ENCODE measurements around the gene ZNF219. TPM values are rescaled to one million over a fixed set of nuclear protein-coding genes. Genes with fewer than 3 reads are reported as not detected.

The ZNF219 gene
- total RNA-seq, 1 experiment from 2014 or later, result 18.5 TPM

DNA sequence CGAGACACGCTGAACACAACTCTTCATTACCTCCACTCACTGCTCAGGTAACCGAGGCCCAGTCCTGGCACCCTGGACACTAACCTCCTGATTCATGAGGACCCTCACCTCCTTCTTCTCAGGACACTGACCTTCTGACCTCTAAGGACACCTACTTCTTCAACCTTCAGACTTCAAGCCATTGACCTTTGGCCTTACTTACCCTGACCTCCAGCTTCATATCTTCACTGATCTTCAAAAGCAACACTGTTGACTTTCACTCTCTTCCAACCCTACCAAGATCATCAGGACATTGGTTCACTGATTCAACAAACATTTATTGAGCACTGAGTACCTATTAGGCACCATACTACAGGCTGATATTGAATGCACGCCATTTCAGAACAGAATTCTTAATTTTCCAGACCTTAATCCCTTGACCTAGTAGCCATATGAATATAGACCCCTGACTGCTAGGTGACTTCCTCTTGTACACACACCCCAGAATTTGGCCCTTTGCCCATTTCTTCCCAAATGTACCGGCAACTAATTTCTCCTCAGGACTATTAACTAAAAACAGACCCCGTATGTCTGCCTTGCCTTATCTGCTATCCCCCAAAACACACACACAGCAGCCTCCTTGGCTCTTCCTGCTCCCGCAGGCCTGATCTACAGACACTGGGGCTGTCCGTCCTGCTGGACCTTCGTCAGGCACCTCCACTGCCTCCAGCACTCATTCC is 22.6 kb downstream of the ZNF219 start:
- no peak overlapping the region for H3K4me3 Mint-ChIP-seq (ENCODE audit: low read depth, unreplicated experiment)
- no peaks in the 10 kb centered on the region for H3K9me3 Mint-ChIP-seq (ENCODE audit: low read depth, unreplicated experiment)
- TF ChIP-seq, protein P1, sequence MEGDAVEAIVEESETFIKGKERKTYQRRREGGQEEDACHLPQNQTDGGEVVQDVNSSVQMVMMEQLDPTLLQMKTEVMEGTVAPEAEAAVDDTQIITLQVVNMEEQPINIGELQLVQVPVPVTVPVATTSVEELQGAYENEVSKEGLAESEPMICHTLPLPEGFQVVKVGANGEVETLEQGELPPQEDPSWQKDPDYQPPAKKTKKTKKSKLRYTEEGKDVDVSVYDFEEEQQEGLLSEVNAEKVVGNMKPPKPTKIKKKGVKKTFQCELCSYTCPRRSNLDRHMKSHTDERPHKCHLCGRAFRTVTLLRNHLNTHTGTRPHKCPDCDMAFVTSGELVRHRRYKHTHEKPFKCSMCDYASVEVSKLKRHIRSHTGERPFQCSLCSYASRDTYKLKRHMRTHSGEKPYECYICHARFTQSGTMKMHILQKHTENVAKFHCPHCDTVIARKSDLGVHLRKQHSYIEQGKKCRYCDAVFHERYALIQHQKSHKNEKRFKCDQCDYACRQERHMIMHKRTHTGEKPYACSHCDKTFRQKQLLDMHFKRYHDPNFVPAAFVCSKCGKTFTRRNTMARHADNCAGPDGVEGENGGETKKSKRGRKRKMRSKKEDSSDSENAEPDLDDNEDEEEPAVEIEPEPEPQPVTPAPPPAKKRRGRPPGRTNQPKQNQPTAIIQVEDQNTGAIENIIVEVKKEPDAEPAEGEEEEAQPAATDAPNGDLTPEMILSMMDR (IDR thresholded peaks at IDR 0.05; ENCODE audit: unreplicated experiment), result no peak
- no peak for DNase-seq
- CTCF ChIA-PET, result no interaction called here
- no peaks in the 10 kb centered on the region for H3K27me3 Mint-ChIP-seq (ENCODE audit: unreplicated experiment)
- no TSS peak for BruUV-seq (replicated peaks)
- H3K4me1 Mint-ChIP-seq (ENCODE audit: low read depth, unreplicated experiment), result peaks cover 5% of the 10 kb centered on the region
- H3K27ac Mint-ChIP-seq (ENCODE audit: unreplicated experiment), result no peak overlapping the region
- intact Hi-C loops (cut with micrococcal nuclease; ENCODE audit: unreplicated experiment), result no loop called here
- H3K36me3 Mint-ChIP-seq (ENCODE audit: insufficient read depth, unreplicated experiment), result peaks cover 17% of the 10 kb centered on the region

DNA sequence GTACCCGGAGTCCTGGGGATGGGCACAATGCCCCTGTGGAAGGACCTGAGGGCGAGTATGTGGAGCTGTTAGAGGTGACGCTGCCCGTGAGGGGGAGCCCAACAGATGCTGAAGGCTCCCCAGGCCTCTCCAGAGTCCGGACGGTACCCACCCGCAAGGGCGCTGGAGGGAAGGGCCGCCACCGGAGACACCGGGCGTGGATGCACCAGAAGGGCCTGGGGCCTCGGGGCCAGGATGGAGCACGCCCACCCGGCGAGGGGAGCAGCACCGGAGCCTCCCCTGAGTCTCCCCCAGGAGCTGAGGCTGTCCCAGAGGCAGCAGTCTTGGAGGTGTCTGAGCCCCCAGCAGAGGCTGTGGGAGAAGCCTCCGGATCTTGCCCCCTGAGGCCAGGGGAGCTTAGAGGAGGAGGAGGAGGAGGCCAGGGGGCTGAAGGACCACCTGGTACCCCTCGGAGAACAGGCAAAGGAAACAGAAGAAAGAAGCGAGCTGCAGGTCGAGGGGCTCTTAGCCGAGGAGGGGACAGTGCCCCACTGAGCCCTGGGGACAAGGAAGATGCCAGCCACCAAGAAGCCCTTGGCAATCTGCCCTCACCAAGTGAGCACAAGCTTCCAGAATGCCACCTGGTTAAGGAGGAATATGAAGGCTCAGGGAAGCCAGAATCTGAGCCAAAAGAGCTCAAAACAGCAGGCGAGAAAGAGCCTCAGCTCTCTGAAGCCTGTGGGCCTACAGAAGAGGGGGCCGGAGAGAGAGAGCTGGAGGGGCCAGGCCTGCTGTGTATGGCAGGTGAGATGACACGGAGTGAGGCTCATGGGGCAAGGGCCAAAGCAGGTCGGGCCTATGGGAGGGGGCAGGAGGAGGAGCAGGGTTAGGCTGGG is 23.8 kb downstream of the ZNF219 start:
- intact Hi-C loops (cut with micrococcal nuclease; ENCODE audit: unreplicated experiment), result no loop called here
- no peak for DNase-seq
- CTCF ChIA-PET, result no interaction called here
- Mint-ChIP-seq H3K9me3 (ENCODE audit: low read depth, unreplicated experiment) (no peaks in the 10 kb centered on the region), H3K4me1 (ENCODE audit: low read depth, unreplicated experiment) (peaks cover 8% of the 10 kb centered on the region), H3K4me3 (ENCODE audit: low read depth, unreplicated experiment) (no peak overlapping the region), H3K27ac (ENCODE audit: unreplicated experiment) (no peak overlapping the region), H3K27me3 (ENCODE audit: unreplicated experiment) (peaks cover 2% of the 10 kb centered on the region), H3K36me3 (ENCODE audit: insufficient read depth, unreplicated experiment) (peaks cover 26% of the 10 kb centered on the region)
- TF ChIP-seq, protein P1 (IDR thresholded peaks at IDR 0.05; ENCODE audit: unreplicated experiment), result no peak
- BruUV-seq (replicated peaks), result no TSS peak

DNA sequence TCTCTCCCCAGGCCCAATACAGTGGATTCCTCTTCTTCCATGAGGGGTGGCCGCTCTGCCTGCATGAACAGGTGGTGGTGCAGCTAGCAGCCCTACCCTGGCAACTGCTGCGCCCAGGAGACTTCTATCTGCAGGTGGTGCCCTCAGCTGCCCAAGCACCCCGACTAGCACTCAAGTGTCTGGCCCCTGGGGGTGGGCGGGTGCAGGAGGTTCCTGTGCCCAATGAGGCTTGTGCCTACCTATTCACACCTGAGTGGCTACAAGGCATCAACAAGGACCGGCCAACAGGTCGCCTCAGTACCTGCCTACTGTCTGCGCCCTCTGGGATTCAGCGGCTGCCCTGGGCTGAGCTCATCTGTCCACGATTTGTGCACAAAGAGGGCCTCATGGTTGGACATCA is 24.5 kb downstream of the ZNF219 start:
- TF ChIP-seq, protein P1 (IDR thresholded peaks at IDR 0.05; ENCODE audit: unreplicated experiment), result no peak
- no peak for DNase-seq
- BruUV-seq (replicated peaks), result no TSS peak
- H3K36me3 Mint-ChIP-seq (ENCODE audit: insufficient read depth, unreplicated experiment), result peaks cover 33% of the 10 kb centered on the region
- no peak overlapping the region for H3K27ac Mint-ChIP-seq (ENCODE audit: unreplicated experiment)
- intact Hi-C loops (cut with micrococcal nuclease; ENCODE audit: unreplicated experiment), result no loop called here
- H3K4me1 Mint-ChIP-seq (ENCODE audit: low read depth, unreplicated experiment), result peaks cover 8% of the 10 kb centered on the region
- CTCF ChIA-PET, result no interaction called here
- peaks cover 9% of the 10 kb centered on the region for H3K27me3 Mint-ChIP-seq (ENCODE audit: unreplicated experiment)
- no peaks in the 10 kb centered on the region for H3K9me3 Mint-ChIP-seq (ENCODE audit: low read depth, unreplicated experiment)
- no peak overlapping the region for H3K4me3 Mint-ChIP-seq (ENCODE audit: low read depth, unreplicated experiment)

DNA sequence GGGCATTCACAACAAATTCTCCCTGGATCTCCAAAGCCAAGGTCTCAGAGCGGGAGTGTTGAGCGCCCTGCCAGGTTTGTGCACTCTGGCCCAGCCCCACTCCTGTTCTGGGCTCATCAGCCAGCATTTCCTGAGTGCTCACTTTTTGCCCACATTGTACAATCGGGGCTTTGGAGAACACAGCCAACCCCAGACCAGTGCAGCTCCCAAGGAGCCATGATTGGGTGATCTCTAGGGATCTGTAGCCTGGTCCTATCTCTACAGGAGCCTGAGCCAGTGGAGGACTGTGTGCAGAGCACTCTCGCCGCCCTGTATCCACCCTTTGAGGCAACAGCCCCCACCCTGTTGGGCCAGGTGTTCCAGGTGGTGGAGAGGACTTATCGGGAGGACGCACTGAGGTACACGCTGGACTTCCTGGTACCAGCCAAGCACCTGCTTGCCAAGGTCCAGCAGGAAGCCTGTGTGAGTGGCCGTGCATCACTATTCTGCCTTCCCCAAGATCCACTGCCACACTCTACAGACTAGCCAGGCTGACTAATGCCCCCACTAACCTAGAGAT is 25.6 kb downstream of the ZNF219 start:
- Mint-ChIP-seq H3K36me3 (ENCODE audit: insufficient read depth, unreplicated experiment) (peaks cover 33% of the 10 kb centered on the region), H3K9me3 (ENCODE audit: low read depth, unreplicated experiment) (no peaks in the 10 kb centered on the region), H3K27me3 (ENCODE audit: unreplicated experiment) (peaks cover 20% of the 10 kb centered on the region), H3K4me3 (ENCODE audit: low read depth, unreplicated experiment) (no peak overlapping the region), H3K27ac (ENCODE audit: unreplicated experiment) (no peak overlapping the region), H3K4me1 (ENCODE audit: low read depth, unreplicated experiment) (peaks cover 8% of the 10 kb centered on the region)
- CTCF ChIA-PET, result no interaction called here
- intact Hi-C loops (cut with micrococcal nuclease; ENCODE audit: unreplicated experiment), result no loop called here
- TF ChIP-seq, protein P1 (IDR thresholded peaks at IDR 0.05; ENCODE audit: unreplicated experiment), result no peak
- DNase-seq, result no peak
- no TSS peak for BruUV-seq (replicated peaks)
